Left ventricle myocardium inferior (tissue), 1 donor: ENCODE data around the gene BASP1. TPM values are rescaled to one million over a fixed set of nuclear protein-coding genes. Genes with fewer than 3 reads are reported as not detected.
"Not testable (repeated sequence)": the region's sequence is repeated elsewhere in the genome, so short reads cannot be mapped to it uniquely, and the experiment has no call there.

ENCODE experiments used
- DNase-seq: peaks from one replicate; pipeline ENCODE4 v3.0.0-alpha.2; 2020
- H3K27ac ChIP-seq: fragments of 200-600 bp; replicated peaks from 2 replicates; pipeline ENCODE4 v1.8.0; 2021
- H3K27me3 ChIP-seq: fragments of 200-600 bp; 2 replicates; pipeline ENCODE4 v1.8.0; 2021; ENCODE audit warnings: low read depth
- H3K36me3 ChIP-seq: fragments of 200-600 bp; 2 replicates; pipeline ENCODE4 v1.8.0; 2021
- H3K4me1 ChIP-seq: fragments of 200-600 bp; 2 replicates; pipeline ENCODE4 v1.8.0; 2021
- H3K4me3 ChIP-seq: fragments of 200-600 bp; 2 replicates; pipeline ENCODE4 v1.8.0; 2021; ENCODE audit warnings: mild to moderate bottlenecking, moderate library complexity
- H3K9me3 ChIP-seq: fragments of 200-600 bp; replicated peaks from 2 replicates; pipeline ENCODE4 v1.8.0; 2021
- intact Hi-C: fragments of 100-400 bp; cut with micrococcal nuclease; formaldehyde crosslinking; loops from one replicate; pipeline ENCODE4 v1.11.0; 2022
- total RNA-seq: library from RNA; stranded (reverse); fragmentation: NEBNext Ultra II Directional; extraction: Animal tissue kit (Norgen Biotek cat#: 25700); gene quantifications from one replicate; pipeline ENCODE4 v1.2.1, GENCODE V29; 2021
- TF ChIP-seq, protein P1 (sequence below): fragments of 200-600 bp; IDR thresholded peaks from 2 replicates; pipeline ENCODE4 v1.8.0; 2021; ENCODE audit warnings: antibody characterized with exemption, mild to moderate bottlenecking, borderline replicate concordance
- donor health status: DM: no; HTN: yes; CAD: no; lungs with severe emphysema.

BASP1 gene
- total RNA-seq, 1 donor from 2014 or later = 3.7 TPM

DNA sequence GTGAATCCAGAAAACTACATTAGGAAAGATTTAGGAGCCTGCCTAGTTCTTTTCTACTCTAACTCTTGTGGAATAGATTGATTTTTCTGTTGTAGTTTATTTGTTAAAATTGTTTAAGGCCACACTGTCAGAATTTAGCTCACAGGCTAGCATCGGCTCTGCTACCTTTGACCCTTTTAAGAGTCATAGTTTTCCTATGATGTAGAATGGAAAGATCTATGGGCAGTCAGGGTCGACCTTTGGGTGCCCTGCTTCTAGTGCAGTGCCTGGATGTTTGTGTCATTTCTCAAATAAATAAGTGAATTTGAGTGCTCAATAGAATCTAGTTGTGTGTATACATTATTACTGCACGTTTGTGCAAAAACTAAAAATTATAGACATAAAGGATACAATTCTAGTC, 38.7 kb downstream of the BASP1 start:
- Histone ChIP-seq H3K27me3 (peaks cover 44% of the 10 kb centered on the region), H3K9me3 (no peaks in the 10 kb centered on the region), H3K36me3 (no peaks in the 10 kb centered on the region), H3K4me3 (no peak overlapping the region), H3K27ac (no peak overlapping the region), H3K4me1 (no peaks in the 10 kb centered on the region)
- DNase-seq = no peak
- TF ChIP-seq, protein P1, sequence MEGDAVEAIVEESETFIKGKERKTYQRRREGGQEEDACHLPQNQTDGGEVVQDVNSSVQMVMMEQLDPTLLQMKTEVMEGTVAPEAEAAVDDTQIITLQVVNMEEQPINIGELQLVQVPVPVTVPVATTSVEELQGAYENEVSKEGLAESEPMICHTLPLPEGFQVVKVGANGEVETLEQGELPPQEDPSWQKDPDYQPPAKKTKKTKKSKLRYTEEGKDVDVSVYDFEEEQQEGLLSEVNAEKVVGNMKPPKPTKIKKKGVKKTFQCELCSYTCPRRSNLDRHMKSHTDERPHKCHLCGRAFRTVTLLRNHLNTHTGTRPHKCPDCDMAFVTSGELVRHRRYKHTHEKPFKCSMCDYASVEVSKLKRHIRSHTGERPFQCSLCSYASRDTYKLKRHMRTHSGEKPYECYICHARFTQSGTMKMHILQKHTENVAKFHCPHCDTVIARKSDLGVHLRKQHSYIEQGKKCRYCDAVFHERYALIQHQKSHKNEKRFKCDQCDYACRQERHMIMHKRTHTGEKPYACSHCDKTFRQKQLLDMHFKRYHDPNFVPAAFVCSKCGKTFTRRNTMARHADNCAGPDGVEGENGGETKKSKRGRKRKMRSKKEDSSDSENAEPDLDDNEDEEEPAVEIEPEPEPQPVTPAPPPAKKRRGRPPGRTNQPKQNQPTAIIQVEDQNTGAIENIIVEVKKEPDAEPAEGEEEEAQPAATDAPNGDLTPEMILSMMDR = no peak
- intact Hi-C loops = no loop called here

DNA sequence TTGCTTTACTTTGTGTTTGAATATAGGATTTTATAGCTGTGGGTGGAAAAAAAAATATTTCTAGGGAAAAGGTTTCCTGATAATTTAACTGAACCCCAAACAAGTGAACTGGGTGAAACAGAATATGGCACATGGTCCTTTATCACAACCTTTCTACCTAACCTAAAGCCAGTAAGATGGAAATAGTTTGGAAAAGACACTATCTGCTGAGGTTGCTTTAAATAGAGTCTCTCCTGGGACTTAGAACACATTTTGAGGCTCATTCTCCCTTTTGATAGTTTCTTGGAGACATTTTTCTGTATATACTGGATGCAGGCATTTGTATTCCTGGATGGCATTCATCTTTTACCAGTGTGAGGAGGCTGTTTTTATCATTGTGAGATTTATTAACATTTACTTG, 39.4 kb downstream of the BASP1 start:
- Histone ChIP-seq H3K9me3 (no peaks in the 10 kb centered on the region), H3K27ac (no peak overlapping the region), H3K4me3 (no peak overlapping the region), H3K4me1 (no peaks in the 10 kb centered on the region), H3K36me3 (no peaks in the 10 kb centered on the region), H3K27me3 (peaks cover 38% of the 10 kb centered on the region)
- no peak for DNase-seq
- TF ChIP-seq, protein P1 = no peak
- intact Hi-C loops = no loop called here

DNA sequence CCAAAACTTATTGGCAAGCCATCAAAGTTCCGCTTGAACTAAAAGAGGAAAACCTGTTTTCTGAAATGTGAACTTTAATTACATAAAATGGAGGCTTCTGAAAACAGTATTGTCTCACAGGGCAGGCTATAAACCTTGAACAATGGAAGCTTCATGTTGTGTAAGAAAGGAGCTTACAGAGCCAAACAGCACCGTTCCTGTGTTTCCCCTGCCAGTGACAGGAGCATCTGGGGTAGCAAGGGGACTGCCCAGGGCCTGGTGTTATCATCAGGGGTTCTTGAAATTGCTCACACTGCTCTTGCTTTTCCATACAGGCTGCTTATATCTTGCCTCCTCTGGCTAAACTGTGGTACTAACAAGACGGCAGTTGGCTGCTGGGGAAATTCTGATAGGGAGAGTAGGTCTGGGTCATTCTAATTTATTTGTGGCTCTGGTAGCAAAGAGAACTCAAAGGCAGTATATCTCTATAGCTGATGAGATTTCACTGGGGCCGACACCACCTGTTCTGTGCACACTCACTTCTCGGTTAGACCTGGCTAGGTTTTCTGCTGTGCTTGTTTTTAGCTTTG, 40.4 kb downstream of the BASP1 start:
- Histone ChIP-seq H3K9me3 (no peaks in the 10 kb centered on the region), H3K27me3 (peaks cover 38% of the 10 kb centered on the region)
- intact Hi-C loops = no loop called here

DNA sequence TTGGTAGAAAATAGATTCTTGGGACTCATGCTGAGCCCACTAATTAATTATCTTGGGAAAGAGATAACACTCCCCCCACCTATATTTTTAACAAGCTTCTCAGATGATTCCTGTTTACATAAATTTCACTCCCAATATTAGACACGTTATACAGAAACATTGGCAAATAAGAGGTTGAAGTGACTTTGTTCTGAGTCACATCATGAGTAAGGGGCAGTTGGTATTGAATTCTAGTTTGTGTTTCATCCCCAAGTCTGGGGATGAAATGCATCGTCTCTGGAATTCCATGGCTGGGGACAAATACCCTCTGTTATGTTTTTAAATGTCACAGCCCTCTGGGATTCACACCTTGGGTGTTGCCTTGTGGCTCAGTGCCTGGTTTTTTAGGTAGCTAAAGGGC, 41.0 kb downstream of the BASP1 start:
- no peaks in the 10 kb centered on the region for H3K4me1 ChIP-seq
- no peak overlapping the region for H3K27ac ChIP-seq
- H3K4me3 ChIP-seq = no peak overlapping the region
- TF ChIP-seq, protein P1 = no peak
- DNase-seq = no peak
- H3K36me3 ChIP-seq = no peaks in the 10 kb centered on the region
- no peaks in the 10 kb centered on the region for H3K9me3 ChIP-seq
- peaks cover 38% of the 10 kb centered on the region for H3K27me3 ChIP-seq
- intact Hi-C loops = no loop called here

More for the DNA sequence above, 40.4 kb downstream of the BASP1 start:
- Histone ChIP-seq H3K36me3 (no peaks in the 10 kb centered on the region), H3K4me3 (no peak overlapping the region), H3K4me1 (no peaks in the 10 kb centered on the region), H3K27ac (no peak overlapping the region)
- TF ChIP-seq, protein P1 = no peak
- DNase-seq = no peak

DNA sequence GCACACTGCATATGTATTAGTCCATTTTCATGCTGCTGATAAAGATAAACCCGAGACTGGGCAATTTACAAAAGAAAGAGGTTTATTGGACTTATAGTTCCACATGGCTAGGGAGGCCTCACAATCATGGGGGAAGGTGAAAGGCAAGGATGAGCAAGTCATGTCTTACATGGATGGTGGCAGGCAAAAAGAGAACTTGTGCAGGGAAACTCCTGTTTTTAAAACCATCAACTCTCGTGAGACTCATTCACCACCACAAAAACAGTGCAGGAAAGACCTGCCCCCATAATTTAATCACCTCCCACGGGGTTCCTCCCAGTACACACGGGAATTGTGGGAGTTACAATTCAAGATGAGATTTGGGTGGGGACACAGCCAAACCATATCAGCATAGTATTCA, 41.6 kb downstream of the BASP1 start:
- H3K27ac ChIP-seq, H3K9me3 ChIP-seq, intact Hi-C loops: not testable (repeated sequence)

DNA sequence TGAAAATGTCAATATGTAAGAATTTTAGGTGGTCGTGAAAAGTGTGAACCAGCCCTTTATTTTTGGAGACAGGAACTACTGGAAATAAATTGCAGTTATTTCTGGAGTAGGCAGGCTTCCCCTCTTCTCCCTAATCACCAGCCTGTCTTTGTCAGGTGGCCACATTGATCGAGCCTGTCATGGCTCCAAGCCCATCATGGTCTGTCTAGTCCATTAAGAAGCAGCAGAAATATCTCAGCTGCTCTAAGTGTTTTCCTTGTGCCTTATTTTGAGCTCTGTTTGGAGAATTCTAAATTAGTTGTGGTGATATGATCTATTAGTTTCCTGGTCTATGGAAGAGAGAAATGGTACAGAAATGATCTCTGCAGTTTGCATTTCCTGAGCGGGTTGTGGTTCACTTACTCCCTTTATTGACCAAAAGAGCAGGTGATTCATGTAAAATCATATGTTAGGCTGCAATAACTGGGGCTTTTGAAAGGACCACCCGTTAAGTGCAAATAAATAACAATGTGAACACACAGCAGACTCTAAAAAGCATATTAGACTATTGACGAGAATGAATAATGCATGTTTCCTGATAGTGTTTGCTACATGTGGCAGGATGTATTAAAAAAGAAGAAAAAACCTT, 42.3 kb downstream of the BASP1 start:
- Histone ChIP-seq H3K36me3 (no peaks in the 10 kb centered on the region), H3K27ac (no peak overlapping the region), H3K4me1 (no peaks in the 10 kb centered on the region), H3K9me3 (no peaks in the 10 kb centered on the region), H3K4me3 (no peak overlapping the region), H3K27me3 (peaks cover 35% of the 10 kb centered on the region)
- intact Hi-C loops = no loop called here
- TF ChIP-seq, protein P1 = no peak
- DNase-seq = no peak

More for the DNA sequence above, 41.6 kb downstream of the BASP1 start:
- H3K27me3 ChIP-seq = peaks cover 35% of the 10 kb centered on the region
- not testable (repeated sequence) for H3K36me3 ChIP-seq, H3K4me3 ChIP-seq, H3K4me1 ChIP-seq, DNase-seq
